ENCODE measurements around the gene TAS1R2. TPM values are rescaled to one million over a fixed set of nuclear protein-coding genes. Genes with fewer than 3 reads are reported as not detected.

The TAS1R2 gene
- total and polyA plus RNA-seq, 2 of the 8 experiments (the other 6 are each of a cell fraction or from before 2014, with no cell fraction given) = not detected

DNA sequence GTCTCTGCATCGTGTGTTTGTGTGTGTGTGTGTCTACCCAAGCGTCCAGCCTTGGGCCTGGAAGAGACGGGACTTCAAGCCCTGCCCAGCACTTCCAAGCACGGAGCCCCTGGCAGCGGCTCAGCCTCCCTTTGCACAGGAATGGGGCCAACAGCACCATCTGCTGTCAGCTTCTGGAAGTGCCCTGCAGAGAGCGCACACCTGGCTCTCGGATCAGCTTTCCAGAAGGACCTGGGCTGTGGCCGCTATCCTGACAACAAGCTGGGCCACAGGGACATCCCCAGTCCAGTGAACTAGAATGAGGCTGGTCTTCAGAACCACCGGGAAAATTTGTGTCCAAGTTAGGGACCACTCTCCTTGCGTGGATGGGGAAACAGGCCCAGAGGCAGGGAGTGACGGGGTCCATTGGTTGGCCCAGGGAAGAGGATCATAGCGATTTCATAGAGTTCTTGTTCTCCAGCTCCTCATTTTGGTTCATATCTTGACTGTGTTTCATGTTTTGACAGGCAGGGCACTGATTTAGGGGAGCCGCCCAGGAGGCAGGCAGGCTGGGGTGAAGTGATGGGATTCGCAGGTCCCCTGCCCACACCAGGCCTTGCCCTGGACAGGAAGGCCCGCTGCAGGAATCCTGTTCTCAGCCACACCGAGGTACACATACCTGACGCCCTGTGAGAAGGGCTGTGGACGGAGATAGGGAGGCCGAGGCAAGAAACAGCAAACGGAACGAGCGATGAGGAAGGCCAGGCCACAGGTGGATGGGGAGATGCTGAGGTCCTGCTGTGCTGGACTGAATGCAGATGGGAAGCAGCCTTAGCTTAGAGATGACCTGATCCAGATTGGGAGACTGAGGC is 38.4 kb downstream of the TAS1R2 start (continued):
- TF ChIP-seq, protein P1, sequence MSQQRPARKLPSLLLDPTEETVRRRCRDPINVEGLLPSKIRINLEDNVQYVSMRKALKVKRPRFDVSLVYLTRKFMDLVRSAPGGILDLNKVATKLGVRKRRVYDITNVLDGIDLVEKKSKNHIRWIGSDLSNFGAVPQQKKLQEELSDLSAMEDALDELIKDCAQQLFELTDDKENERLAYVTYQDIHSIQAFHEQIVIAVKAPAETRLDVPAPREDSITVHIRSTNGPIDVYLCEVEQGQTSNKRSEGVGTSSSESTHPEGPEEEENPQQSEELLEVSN (IDR thresholded peaks at IDR 0.05) = no peak
- no peak for TF ChIP-seq CEBPB (IDR thresholded peaks at IDR 0.05; ENCODE audit: low read depth, low read length)
- no peak for TF ChIP-seq RBBP5 (IDR thresholded peaks at IDR 0.05; ENCODE audit: borderline replicate concordance, low read depth, low read length)
- no peak for TF ChIP-seq KDM5A (IDR thresholded peaks at IDR 0.05; ENCODE audit: low read length)
- peak; percentile 17; the same call in 1 of the 2 replicates for TF ChIP-seq TEAD4 (IDR thresholded peaks at IDR 0.05; ENCODE audit: low read depth, low read length)
- 0 out of 2 replicates have a peak, but pooled peaks have one; percentile 29 for TF ChIP-seq YY1 (IDR thresholded peaks at IDR 0.05; ENCODE audit: low read depth, low read length)
- peak; percentile 96 to 97 for TF ChIP-seq RAD21 (IDR thresholded peaks at IDR 0.05 in 1 of 2, conservative IDR thresholded peaks at IDR 0.05 in 1 of 2; ENCODE audit: low read depth in 2 of 2, low read length in 2 of 2)
